Endothelial cell of umbilical vein (primary cell): ENCODE results near the gene AKT3.

ENCODE experiments used
- EZH2 ChIP-seq: IDR thresholded peaks from 2 replicates; pipeline ENCODE4 v1.6.1; 2012; ENCODE audit warnings: borderline replicate concordance, low read depth, mild to moderate bottlenecking, moderate library complexity, low read length, inconsistent platforms; ENCODE audit not compliant: severe bottlenecking
- JUN ChIP-seq: IDR thresholded peaks from 2 replicates; pipeline ENCODE4 v1.6.1; 2011; ENCODE audit warnings: borderline replicate concordance, low read depth; ENCODE audit not compliant: insufficient read length, insufficient read depth
- MAX ChIP-seq: IDR thresholded peaks from 2 replicates; pipeline ENCODE4 v1.6.1; 2011; ENCODE audit not compliant: insufficient read depth, insufficient read length
- MYC ChIP-seq: IDR thresholded peaks from one replicate; pipeline ENCODE4 v1.6.1; 2011; ENCODE audit warnings: mild to moderate bottlenecking, low read depth, low read length
- POLR2A ChIP-seq: IDR thresholded peaks from 2 replicates; pipeline ENCODE4 v1.6.1; 2012; ENCODE audit warnings: low read depth, mild to moderate bottlenecking, control low read depth, low read length
- POLR2AphosphoS5 ChIP-seq: IDR thresholded peaks from 2 replicates; pipeline ENCODE4 v1.6.1; 2012; ENCODE audit warnings: low read depth, mild to moderate bottlenecking, control low read depth, low read length, moderate library complexity; ENCODE audit not compliant: insufficient read depth
- TF ChIP-seq, protein P1 (sequence below), 2 donors: IDR thresholded peaks; 1 replicate in 1 of 2; 2 replicates in 1 of 2; pipeline ENCODE4 v1.5.1; 2011; ENCODE audit warnings: low read length in 2 of 2, mild to moderate bottlenecking in 2 of 2, moderate library complexity in 2 of 2, control low read depth in 1 of 2, inconsistent platforms in 1 of 2, low read depth in 1 of 2; ENCODE audit not compliant: insufficient read depth in 1 of 2; ENCODE audit errors: extremely low read depth in 1 of 2

- TF ChIP-seq POLR2A: no peak
- TF ChIP-seq, protein P1, sequence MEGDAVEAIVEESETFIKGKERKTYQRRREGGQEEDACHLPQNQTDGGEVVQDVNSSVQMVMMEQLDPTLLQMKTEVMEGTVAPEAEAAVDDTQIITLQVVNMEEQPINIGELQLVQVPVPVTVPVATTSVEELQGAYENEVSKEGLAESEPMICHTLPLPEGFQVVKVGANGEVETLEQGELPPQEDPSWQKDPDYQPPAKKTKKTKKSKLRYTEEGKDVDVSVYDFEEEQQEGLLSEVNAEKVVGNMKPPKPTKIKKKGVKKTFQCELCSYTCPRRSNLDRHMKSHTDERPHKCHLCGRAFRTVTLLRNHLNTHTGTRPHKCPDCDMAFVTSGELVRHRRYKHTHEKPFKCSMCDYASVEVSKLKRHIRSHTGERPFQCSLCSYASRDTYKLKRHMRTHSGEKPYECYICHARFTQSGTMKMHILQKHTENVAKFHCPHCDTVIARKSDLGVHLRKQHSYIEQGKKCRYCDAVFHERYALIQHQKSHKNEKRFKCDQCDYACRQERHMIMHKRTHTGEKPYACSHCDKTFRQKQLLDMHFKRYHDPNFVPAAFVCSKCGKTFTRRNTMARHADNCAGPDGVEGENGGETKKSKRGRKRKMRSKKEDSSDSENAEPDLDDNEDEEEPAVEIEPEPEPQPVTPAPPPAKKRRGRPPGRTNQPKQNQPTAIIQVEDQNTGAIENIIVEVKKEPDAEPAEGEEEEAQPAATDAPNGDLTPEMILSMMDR (IDR thresholded peaks at IDR 0.05; ENCODE audit: extremely low read depth in 1 of 2, insufficient read depth in 1 of 2, low read depth in 1 of 2, low read length in 2 of 2): no peak
- no peak for TF ChIP-seq POLR2AphosphoS5
- no peak for TF ChIP-seq EZH2
- TF ChIP-seq MAX: no peak
- no peak for TF ChIP-seq JUN
- TF ChIP-seq MYC: no peak
Observed at GRCh38 chr1:243715285-243715684, 134.8 kb downstream of the AKT3 start.
